ENCODE measurements around the gene HOOK1. TPM values are rescaled to one million over a fixed set of nuclear protein-coding genes. Genes with fewer than 3 reads are reported as not detected.

The HOOK1 gene
- total and polyA plus RNA-seq, 8 donors, result 12.4 to 44.8 (median 29.6) TPM

GRCh38 chr1:59819566-59820438 is 5.1 kb downstream of the HOOK1 start:
- intact Hi-C loops (cut with DNase I), result no loop called here
- H3K4me1 ChIP-seq, result peaks cover 0 to 4% of the 10 kb centered on the region in 2 donors
- TF ChIP-seq CTCF (IDR thresholded peaks at IDR 0.05), result no peak

GRCh38 chr1:59827055-59827643 is 12.4 kb downstream of the HOOK1 start:
- intact Hi-C loops (cut with DNase I), result no loop called here
- no peak for TF ChIP-seq CTCF (IDR thresholded peaks at IDR 0.05)
- no peaks in the 10 kb centered on the region for H3K9me3 ChIP-seq
- H3K4me3 ChIP-seq, result no peak overlapping the region
- no peak for DNase-seq
- ATAC-seq, result no peak
- H3K36me3 ChIP-seq, result no peaks in the 10 kb centered on the region
- H3K27me3 ChIP-seq, result no peaks in the 10 kb centered on the region
- no peak overlapping the region for H3K27ac ChIP-seq
- H3K4me1 ChIP-seq, result no peaks in the 10 kb centered on the region

More at GRCh38 chr1:59819566-59820438, 5.1 kb downstream of the HOOK1 start:
- ATAC-seq (no peak), DNase-seq (no peak)
- no peak overlapping the region for H3K4me3 ChIP-seq
- peaks cover 9 to 24% of the 10 kb centered on the region in 2 donors for H3K27me3 ChIP-seq
- H3K36me3 ChIP-seq, result no peaks in the 10 kb centered on the region
- H3K27ac ChIP-seq, result no peak overlapping the region
- no peaks in the 10 kb centered on the region for H3K9me3 ChIP-seq

GRCh38 chr1:59828160-59828559 is 13.4 kb downstream of the HOOK1 start:
- no peak overlapping the region for H3K27ac ChIP-seq
- no peaks in the 10 kb centered on the region for H3K4me1 ChIP-seq
- ATAC-seq (no peak), DNase-seq (no peak)
- intact Hi-C loops (cut with DNase I), result no loop called here
- no peak overlapping the region for H3K4me3 ChIP-seq
- H3K27me3 ChIP-seq, result no peaks in the 10 kb centered on the region
- no peak for TF ChIP-seq CTCF (IDR thresholded peaks at IDR 0.05)
- H3K9me3 ChIP-seq, result no peaks in the 10 kb centered on the region
- H3K36me3 ChIP-seq, result no peaks in the 10 kb centered on the region

- Histone ChIP-seq H3K4me1 (no peaks in the 10 kb centered on the region), H3K27me3 (no peaks in the 10 kb centered on the region), H3K4me3 (no peak overlapping the region), H3K36me3 (no peaks in the 10 kb centered on the region), H3K27ac (no peak overlapping the region), H3K9me3 (no peaks in the 10 kb centered on the region)
- intact Hi-C loops (cut with DNase I), result no loop called here
- no peak for TF ChIP-seq CTCF (IDR thresholded peaks at IDR 0.05)
- no peak for ATAC-seq
- no peak for DNase-seq
Measured at GRCh38 chr1:59831529-59831928, 16.8 kb downstream of the HOOK1 start.

GRCh38 chr1:59833022-59833421 is 18.3 kb downstream of the HOOK1 start:
- Histone ChIP-seq H3K27ac (no peak overlapping the region), H3K27me3 (no peaks in the 10 kb centered on the region), H3K4me3 (no peak overlapping the region), H3K36me3 (no peaks in the 10 kb centered on the region), H3K4me1 (no peaks in the 10 kb centered on the region), H3K9me3 (no peaks in the 10 kb centered on the region)
- no peak for ATAC-seq
- intact Hi-C loops (cut with DNase I), result no loop called here
- no peak for DNase-seq
- TF ChIP-seq CTCF (IDR thresholded peaks at IDR 0.05), result no peak

Data from left lung (tissue), 10 donors.